ENCODE measurements around the gene DHRS13. TPM values are rescaled to one million over a fixed set of nuclear protein-coding genes. Genes with fewer than 3 reads are reported as not detected.
"Not testable (repeated sequence)": the region's sequence is repeated elsewhere in the genome, so short reads cannot be mapped to it uniquely, and the experiment has no call there.

The DHRS13 gene
- total RNA-seq, 4 donors from 2014 or later: 15.1 to 26.8 (median 20.2) TPM

DNA sequence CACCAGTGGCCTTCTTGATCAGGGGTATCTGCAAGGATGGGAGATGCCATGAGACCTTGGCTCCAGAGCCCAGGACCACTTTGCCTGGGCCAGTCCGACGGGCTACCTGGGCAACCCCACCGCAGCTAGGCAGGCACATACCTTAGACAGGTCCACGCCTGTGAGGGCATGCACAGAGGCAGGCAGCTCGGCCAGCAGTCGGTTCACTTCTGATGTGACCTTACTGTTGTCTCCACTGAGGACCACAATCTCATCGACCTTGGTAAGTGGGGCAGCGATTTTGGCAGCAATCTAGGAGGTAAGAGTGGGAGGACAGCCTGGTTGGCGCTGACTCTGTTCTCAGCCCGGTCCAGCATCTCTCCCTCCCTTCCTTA is 22.3 kb downstream of the DHRS13 start:
- WGBS: 76% methylated on average over 10 of the region's 10 CpGs
- no peaks in the 10 kb centered on the region for H3K27me3 ChIP-seq
- no peaks in the 10 kb centered on the region for H3K4me1 ChIP-seq
- no peak overlapping the region for H3K4me3 ChIP-seq
- peaks cover 71% of the 10 kb centered on the region for H3K36me3 ChIP-seq
- H3K9me3 ChIP-seq: no peaks in the 10 kb centered on the region
- no peak for DNase-seq (ENCODE audit: low spot score in 2 of 2)
- H3K27ac ChIP-seq: no peak overlapping the region
- TF ChIP-seq POLR2AphosphoS5 (IDR thresholded peaks at IDR 0.05) (no peak), EP300 (IDR thresholded peaks at IDR 0.05) (no peak), POLR2A (IDR thresholded peaks at IDR 0.05) (no peak)
- TF ChIP-seq, protein P1, sequence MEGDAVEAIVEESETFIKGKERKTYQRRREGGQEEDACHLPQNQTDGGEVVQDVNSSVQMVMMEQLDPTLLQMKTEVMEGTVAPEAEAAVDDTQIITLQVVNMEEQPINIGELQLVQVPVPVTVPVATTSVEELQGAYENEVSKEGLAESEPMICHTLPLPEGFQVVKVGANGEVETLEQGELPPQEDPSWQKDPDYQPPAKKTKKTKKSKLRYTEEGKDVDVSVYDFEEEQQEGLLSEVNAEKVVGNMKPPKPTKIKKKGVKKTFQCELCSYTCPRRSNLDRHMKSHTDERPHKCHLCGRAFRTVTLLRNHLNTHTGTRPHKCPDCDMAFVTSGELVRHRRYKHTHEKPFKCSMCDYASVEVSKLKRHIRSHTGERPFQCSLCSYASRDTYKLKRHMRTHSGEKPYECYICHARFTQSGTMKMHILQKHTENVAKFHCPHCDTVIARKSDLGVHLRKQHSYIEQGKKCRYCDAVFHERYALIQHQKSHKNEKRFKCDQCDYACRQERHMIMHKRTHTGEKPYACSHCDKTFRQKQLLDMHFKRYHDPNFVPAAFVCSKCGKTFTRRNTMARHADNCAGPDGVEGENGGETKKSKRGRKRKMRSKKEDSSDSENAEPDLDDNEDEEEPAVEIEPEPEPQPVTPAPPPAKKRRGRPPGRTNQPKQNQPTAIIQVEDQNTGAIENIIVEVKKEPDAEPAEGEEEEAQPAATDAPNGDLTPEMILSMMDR (IDR thresholded peaks at IDR 0.05): no peak

DNA sequence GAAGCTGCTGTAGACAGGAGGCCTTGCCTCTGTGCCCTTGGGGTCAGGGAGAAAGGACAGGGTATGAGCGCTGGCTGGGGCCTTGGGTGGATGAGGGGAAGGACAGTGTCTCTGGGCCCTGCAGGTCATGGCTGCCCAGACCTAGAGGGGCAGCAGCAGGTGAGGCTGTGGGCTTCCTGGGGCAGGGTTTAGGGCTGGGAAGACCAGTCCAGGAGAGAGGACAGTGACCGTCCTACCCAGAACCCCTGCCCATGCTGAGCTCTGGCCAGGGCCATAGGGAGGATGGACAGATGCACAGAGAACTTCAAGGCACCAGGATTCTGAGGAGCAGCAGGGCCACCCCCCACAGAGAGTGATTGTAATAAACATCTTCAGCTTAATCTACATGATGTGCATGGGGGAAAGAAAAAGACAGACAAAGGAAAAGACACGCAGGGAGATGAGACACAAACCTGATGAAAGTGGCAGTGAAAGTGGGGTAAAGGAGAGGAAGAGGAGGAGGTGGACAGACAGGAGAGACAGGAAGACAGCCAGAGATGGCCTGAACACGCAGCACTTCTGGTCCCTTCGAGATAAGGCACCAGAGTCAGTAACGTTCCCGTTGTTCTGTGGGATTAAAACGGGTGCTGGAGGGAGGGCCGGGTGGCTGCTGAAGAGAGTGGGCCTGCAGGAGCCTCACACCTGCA is 22.9 kb downstream of the DHRS13 start:
- TF ChIP-seq POLR2AphosphoS5 (IDR thresholded peaks at IDR 0.05) (no peak), POLR2A (IDR thresholded peaks at IDR 0.05) (no peak), EP300 (IDR thresholded peaks at IDR 0.05) (no peak)
- TF ChIP-seq, protein P1 (IDR thresholded peaks at IDR 0.05): no peak
- H3K9me3 ChIP-seq: no peaks in the 10 kb centered on the region
- H3K36me3 ChIP-seq: peaks cover 66% of the 10 kb centered on the region
- no peak overlapping the region for H3K27ac ChIP-seq
- no peak for DNase-seq (ENCODE audit: low spot score in 2 of 2)
- H3K4me1 ChIP-seq: no peaks in the 10 kb centered on the region
- no peak overlapping the region for H3K4me3 ChIP-seq
- WGBS: 73% methylated on average over 9 of the region's 9 CpGs
- H3K27me3 ChIP-seq: no peaks in the 10 kb centered on the region

GRCh38 chr17:28878981-28879380 is 23.9 kb downstream of the DHRS13 start:
- Histone ChIP-seq H3K27me3 (no peaks in the 10 kb centered on the region), H3K9me3 (no peaks in the 10 kb centered on the region), H3K27ac (no peak overlapping the region), H3K36me3 (peaks cover 56% of the 10 kb centered on the region), H3K4me3 (no peak overlapping the region), H3K4me1 (no peaks in the 10 kb centered on the region)
- WGBS: 84% methylated on average over 3 of the region's 4 CpGs
- no peak for DNase-seq (ENCODE audit: low spot score in 2 of 2)
- TF ChIP-seq POLR2AphosphoS5 (IDR thresholded peaks at IDR 0.05) (no peak), EP300 (IDR thresholded peaks at IDR 0.05) (no peak), POLR2A (IDR thresholded peaks at IDR 0.05) (no peak)
- TF ChIP-seq, protein P1 (IDR thresholded peaks at IDR 0.05): no peak

DNA sequence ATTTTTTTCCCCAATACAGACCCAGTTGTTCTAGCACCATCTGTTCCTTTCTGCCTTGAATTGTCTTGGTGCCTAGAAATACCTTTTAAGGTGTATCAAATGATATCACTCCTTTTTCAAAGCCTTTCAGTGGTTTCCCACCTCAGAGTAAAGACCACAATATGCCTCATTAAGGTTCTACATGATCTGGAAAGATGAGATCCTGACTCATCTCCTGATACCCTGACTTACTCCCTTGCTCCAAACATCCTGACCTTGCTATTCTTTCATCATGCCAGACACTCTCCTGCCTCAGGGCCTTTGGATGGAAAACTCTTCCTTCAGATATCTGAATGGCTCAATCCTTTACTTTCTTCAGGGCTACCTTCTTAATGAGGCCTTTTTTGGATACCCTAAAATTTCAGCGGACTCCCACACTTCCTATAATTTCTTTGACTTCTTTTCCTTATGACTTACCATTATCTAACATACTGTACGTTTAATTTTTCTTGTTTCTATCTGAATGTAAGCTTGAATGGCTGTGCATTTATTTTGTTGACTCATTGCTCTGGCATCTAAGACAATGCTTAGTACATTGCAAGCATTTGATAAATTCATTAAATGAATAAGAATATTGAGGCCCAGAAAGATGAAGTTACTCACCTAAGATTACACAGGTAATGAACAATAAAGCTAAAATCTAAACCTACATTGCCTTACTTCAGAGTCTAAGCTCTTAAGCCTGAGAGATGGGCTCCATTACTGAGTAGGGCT is 24.5 kb downstream of the DHRS13 start:
- Histone ChIP-seq H3K4me3 (no peak overlapping the region), H3K36me3 (peaks cover 49% of the 10 kb centered on the region), H3K27me3 (no peaks in the 10 kb centered on the region), H3K9me3 (no peaks in the 10 kb centered on the region), H3K27ac (no peak overlapping the region), H3K4me1 (no peaks in the 10 kb centered on the region)
- WGBS: 80% methylated on average over 2 of the region's 2 CpGs
- no peak for DNase-seq (ENCODE audit: low spot score in 2 of 2)
- TF ChIP-seq POLR2A (IDR thresholded peaks at IDR 0.05): no peak
- TF ChIP-seq, protein P1 (IDR thresholded peaks at IDR 0.05): no peak
- TF ChIP-seq EP300 (IDR thresholded peaks at IDR 0.05): no peak
- TF ChIP-seq POLR2AphosphoS5 (IDR thresholded peaks at IDR 0.05): no peak

- H3K9me3 ChIP-seq; H3K27me3 ChIP-seq; H3K4me1 ChIP-seq; H3K27ac ChIP-seq; DNase-seq (ENCODE audit: low spot score in 2 of 2); H3K4me3 ChIP-seq: not testable (repeated sequence)
- peaks cover 38% of the 10 kb centered on the region for H3K36me3 ChIP-seq
- 95% methylated on average over 6 of the region's 6 CpGs for WGBS
Measured at GRCh38 chr17:28877150-28877711, 25.6 kb downstream of the DHRS13 start.
